Measurements from ENCODE around the gene BTG2.

Gene BTG2

GRCh38 chr1:203346769-203347102 is 41.4 kb downstream of the BTG2 start:
- no peak for DNase-seq (ENCODE audit: low read depth)
- TF ChIP-seq, protein P1, sequence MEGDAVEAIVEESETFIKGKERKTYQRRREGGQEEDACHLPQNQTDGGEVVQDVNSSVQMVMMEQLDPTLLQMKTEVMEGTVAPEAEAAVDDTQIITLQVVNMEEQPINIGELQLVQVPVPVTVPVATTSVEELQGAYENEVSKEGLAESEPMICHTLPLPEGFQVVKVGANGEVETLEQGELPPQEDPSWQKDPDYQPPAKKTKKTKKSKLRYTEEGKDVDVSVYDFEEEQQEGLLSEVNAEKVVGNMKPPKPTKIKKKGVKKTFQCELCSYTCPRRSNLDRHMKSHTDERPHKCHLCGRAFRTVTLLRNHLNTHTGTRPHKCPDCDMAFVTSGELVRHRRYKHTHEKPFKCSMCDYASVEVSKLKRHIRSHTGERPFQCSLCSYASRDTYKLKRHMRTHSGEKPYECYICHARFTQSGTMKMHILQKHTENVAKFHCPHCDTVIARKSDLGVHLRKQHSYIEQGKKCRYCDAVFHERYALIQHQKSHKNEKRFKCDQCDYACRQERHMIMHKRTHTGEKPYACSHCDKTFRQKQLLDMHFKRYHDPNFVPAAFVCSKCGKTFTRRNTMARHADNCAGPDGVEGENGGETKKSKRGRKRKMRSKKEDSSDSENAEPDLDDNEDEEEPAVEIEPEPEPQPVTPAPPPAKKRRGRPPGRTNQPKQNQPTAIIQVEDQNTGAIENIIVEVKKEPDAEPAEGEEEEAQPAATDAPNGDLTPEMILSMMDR (IDR thresholded peaks at IDR 0.05; ENCODE audit: control insufficient read depth, extremely low read depth, insufficient read depth) = no peak
- H3K4me3 ChIP-seq (ENCODE audit: low read depth, low read length) = no peak overlapping the region

DNA sequence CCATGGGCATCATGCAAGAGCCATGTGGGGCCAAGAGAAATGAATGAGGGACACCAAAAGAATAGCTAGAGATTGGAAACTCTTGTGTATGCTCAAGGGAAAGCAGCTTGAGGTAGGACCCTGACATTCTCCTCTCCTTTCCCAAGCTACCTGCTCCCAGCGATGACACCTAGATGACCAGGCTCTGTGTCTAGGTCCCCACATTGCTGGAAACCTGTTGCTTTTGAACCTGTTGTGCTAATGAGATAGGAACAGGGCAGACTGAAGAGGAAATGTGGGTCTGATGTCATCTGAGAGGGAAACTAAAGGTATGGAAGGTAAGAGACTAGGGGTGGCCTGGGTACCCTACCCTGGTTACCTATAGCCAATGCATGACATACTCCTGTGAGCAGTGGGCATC is 43.8 kb downstream of the BTG2 start:
- H3K4me3 ChIP-seq (ENCODE audit: low read depth, low read length) = no peak overlapping the region
- DNase-seq (ENCODE audit: low read depth) = no peak
- TF ChIP-seq, protein P1 (IDR thresholded peaks at IDR 0.05; ENCODE audit: control insufficient read depth, extremely low read depth, insufficient read depth) = no peak

GRCh38 chr1:203349773-203350524 is 44.6 kb downstream of the BTG2 start:
- TF ChIP-seq, protein P1 (IDR thresholded peaks at IDR 0.05; ENCODE audit: control insufficient read depth, extremely low read depth, insufficient read depth) = no peak
- DNase-seq (ENCODE audit: low read depth) = no peak
- H3K4me3 ChIP-seq (ENCODE audit: low read depth, low read length) = no peak overlapping the region

- no peak for DNase-seq (ENCODE audit: low read depth)
- TF ChIP-seq, protein P1 (IDR thresholded peaks at IDR 0.05; ENCODE audit: control insufficient read depth, extremely low read depth, insufficient read depth) = no peak
- H3K4me3 ChIP-seq (ENCODE audit: low read depth, low read length) = no peak within 1 kb of the TSS
Observed at GRCh38 chr1:203351037-203351625, 45.8 kb downstream of the BTG2 start, which contains the start of gene FMOD. TSS of gene FMOD (minus strand) at chr1:203351122. CDS start at chr1:203348270, 2,852 bp downstream.

GRCh38 chr1:203353486-203353885 is 48.2 kb downstream of the BTG2 start:
- no peak overlapping the region for H3K4me3 ChIP-seq (ENCODE audit: low read depth, low read length)
- no peak for DNase-seq (ENCODE audit: low read depth)
- TF ChIP-seq, protein P1 (IDR thresholded peaks at IDR 0.05; ENCODE audit: control insufficient read depth, extremely low read depth, insufficient read depth) = no peak

- H3K4me3 ChIP-seq (ENCODE audit: low read depth, low read length) = no peak overlapping the region
- TF ChIP-seq, protein P1 (IDR thresholded peaks at IDR 0.05; ENCODE audit: control insufficient read depth, extremely low read depth, insufficient read depth) = no peak
- no peak for DNase-seq (ENCODE audit: low read depth)
Observed at GRCh38 chr1:203354246-203354645, 48.9 kb downstream of the BTG2 start.

Data from LNCaP clone FGC (cell line).